Natural killer cell (primary cell): ENCODE results near the gene EI24. TPM values are rescaled to one million over a fixed set of nuclear protein-coding genes. Genes with fewer than 3 reads are reported as not detected.

Experiments used
- ATAC-seq, 3 donors: fragments of 150-1000 bp in 2 of 3; fragments of 200-7000 bp in 1 of 3; cut with Tn5 transposase; 1 replicate in 1 of 3; 2 replicates in 2 of 3; pipeline ENCODE4 v1.10.0; 2021; ENCODE audit warnings: mild to moderate bottlenecking in 2 of 3, moderate library complexity in 2 of 3
- DNase-seq, 2 donors: peaks; one replicate each; pipeline versions ENCODE4 v3.0.0 to v3.0.0-alpha.2; 2013 to 2021; ENCODE audit warnings: mixed read lengths in 1 of 2
- H3K27ac ChIP-seq: one replicate; pipeline ENCODE4 v1.5.1; 2013; ENCODE audit warnings: mild to moderate bottlenecking, low read length
- H3K27me3 ChIP-seq: one replicate; pipeline ENCODE4 v1.6.1; 2013; ENCODE audit warnings: low read length; ENCODE audit not compliant: control insufficient read depth, insufficient read depth
- H3K36me3 ChIP-seq: one replicate; pipeline ENCODE4 v1.6.1; 2013; ENCODE audit warnings: low read length; ENCODE audit not compliant: control insufficient read depth, insufficient read depth
- H3K4me1 ChIP-seq: one replicate; pipeline ENCODE4 v1.6.1; 2013; ENCODE audit warnings: low read length; ENCODE audit not compliant: control insufficient read depth, insufficient read depth
- H3K4me3 ChIP-seq: one replicate; pipeline ENCODE4 v1.5.1; 2013; ENCODE audit warnings: low read length
- H3K9me3 ChIP-seq: one replicate; pipeline ENCODE4 v1.6.1; 2013; ENCODE audit warnings: low read length; ENCODE audit not compliant: control insufficient read depth, insufficient read depth
- H3K27ac Mint-ChIP-seq, 2 donors: one replicate each; pipeline ENCODE4 v1.8.0; 2022; ENCODE audit warnings: mild to moderate bottlenecking in 2 of 2, mixed read lengths in 2 of 2, moderate library complexity in 1 of 2
- H3K27me3 Mint-ChIP-seq, 2 donors: one replicate each; pipeline ENCODE4 v1.8.0; 2022; ENCODE audit warnings: low read depth in 2 of 2, mixed read lengths in 2 of 2
- H3K36me3 Mint-ChIP-seq: one replicate; pipeline ENCODE4 v1.8.0; 2022; ENCODE audit warnings: mixed read lengths
- H3K4me1 Mint-ChIP-seq, 2 donors: one replicate each; pipeline ENCODE4 v1.8.0; 2022; ENCODE audit warnings: mixed read lengths in 2 of 2
- H3K4me3 Mint-ChIP-seq: one replicate; pipeline ENCODE4 v1.8.0; 2022; ENCODE audit warnings: mild to moderate bottlenecking, moderate library complexity, mixed read lengths
- H3K9me3 Mint-ChIP-seq, 2 donors: one replicate each; pipeline ENCODE4 v1.8.0; 2022; ENCODE audit warnings: mixed read lengths in 2 of 2
- WGBS: methylation state at CpG from one replicate; pipeline ENCODE4 v1.1.7; 2013; ENCODE audit warnings: missing lambda C conversion rate; ENCODE audit not compliant: insufficient coverage; 5-methylcytosine and 5-hydroxymethylcytosine counted together
- intact Hi-C: fragments of 100-400 bp; cut with micrococcal nuclease; formaldehyde crosslinking; loops from one replicate; pipeline ENCODE4 v1.14.2; 2022
- total RNA-seq, 4 donors: library from RNA; stranded (reverse); fragments of 120-200 nt in 1 of 4; gene quantifications; one replicate each; pipeline versions ENCODE4 v1.2.3 to v1.2.4, GENCODE V29; 2013 to 2022
- TF ChIP-seq, protein P1 (sequence below): fragments of 200-600 bp; IDR thresholded peaks from one replicate; pipeline ENCODE4 v1.8.0; 2022; ENCODE audit warnings: antibody characterized with exemption

EI24 gene
- total RNA-seq, 3 donors from 2014 or later (not counting 1 experiment from before 2014, with no cell fraction given): 19.5 to 30.0 (median 20.2) TPM

DNA sequence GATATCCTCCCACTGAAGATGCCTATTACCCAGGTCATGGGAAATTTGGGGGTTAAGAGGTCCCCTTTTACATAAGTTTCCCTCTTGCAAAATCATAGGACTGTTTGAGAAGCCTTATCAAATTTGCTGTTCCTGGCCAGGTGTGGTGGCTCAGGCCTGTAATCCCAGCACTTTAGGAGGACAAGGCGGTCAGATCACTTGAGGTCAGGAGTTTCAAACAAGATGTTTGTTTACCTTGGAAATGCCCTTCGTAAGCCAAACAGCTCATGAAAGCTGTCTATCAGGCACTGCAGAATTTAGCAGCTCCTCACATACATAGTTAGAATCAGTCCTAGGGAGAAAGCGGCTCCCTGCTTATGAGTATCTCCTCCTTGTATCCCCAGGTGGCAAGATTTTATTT, 4.9 kb upstream of the EI24 start:
- Histone ChIP-seq H3K4me3 (no peak overlapping the region), H3K4me1 (peaks cover 6% of the 10 kb centered on the region), H3K36me3 (no peaks in the 10 kb centered on the region), H3K9me3 (no peaks in the 10 kb centered on the region), H3K27ac (no peak overlapping the region), H3K27me3 (no peaks in the 10 kb centered on the region)
- WGBS: 96% methylated on average over 2 of the region's 3 CpGs
- TF ChIP-seq, protein P1, sequence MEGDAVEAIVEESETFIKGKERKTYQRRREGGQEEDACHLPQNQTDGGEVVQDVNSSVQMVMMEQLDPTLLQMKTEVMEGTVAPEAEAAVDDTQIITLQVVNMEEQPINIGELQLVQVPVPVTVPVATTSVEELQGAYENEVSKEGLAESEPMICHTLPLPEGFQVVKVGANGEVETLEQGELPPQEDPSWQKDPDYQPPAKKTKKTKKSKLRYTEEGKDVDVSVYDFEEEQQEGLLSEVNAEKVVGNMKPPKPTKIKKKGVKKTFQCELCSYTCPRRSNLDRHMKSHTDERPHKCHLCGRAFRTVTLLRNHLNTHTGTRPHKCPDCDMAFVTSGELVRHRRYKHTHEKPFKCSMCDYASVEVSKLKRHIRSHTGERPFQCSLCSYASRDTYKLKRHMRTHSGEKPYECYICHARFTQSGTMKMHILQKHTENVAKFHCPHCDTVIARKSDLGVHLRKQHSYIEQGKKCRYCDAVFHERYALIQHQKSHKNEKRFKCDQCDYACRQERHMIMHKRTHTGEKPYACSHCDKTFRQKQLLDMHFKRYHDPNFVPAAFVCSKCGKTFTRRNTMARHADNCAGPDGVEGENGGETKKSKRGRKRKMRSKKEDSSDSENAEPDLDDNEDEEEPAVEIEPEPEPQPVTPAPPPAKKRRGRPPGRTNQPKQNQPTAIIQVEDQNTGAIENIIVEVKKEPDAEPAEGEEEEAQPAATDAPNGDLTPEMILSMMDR: no peak
- DNase-seq (no peak), ATAC-seq (no peak)
- no peak overlapping the region for H3K27ac Mint-ChIP-seq
- no peaks in the 10 kb centered on the region for H3K9me3 Mint-ChIP-seq
- no peak overlapping the region for H3K4me3 Mint-ChIP-seq
- no peaks in the 10 kb centered on the region for H3K27me3 Mint-ChIP-seq
- no peaks in the 10 kb centered on the region for H3K36me3 Mint-ChIP-seq
- intact Hi-C loops: no loop called here
- H3K4me1 Mint-ChIP-seq: peaks cover 0 to 5% of the 10 kb centered on the region in 2 donors

DNA sequence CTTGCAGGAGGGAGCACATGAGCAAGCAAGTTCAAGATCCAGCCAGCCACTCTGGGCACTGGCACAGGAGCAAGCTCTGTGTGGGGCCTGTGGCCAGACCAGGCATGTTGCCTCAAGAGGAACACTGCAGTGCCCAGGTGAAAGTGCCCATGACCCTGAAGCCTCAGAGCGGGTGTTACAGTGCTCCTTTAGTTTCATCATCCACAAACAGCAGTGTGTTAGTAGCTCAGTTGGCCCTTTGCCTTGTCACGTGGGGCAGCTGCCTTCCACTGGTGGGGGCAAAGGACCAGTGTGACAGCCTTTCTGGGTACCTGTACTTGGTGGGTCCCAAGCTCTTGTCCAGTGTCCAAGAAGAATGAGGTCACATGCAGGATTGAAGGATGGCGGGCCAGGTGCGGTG, 3.0 kb upstream of the EI24 start:
- Mint-ChIP-seq H3K4me1 (peaks cover 14 to 21% of the 10 kb centered on the region in 2 donors), H3K27me3 (no peaks in the 10 kb centered on the region), H3K27ac (no peak overlapping the region), H3K4me3 (peak overlapping the region; percentile 2), H3K36me3 (no peaks in the 10 kb centered on the region), H3K9me3 (no peaks in the 10 kb centered on the region)
- no peak for ATAC-seq
- H3K4me3 ChIP-seq: no peak overlapping the region
- no peaks in the 10 kb centered on the region for H3K9me3 ChIP-seq
- intact Hi-C loops: loop anchor here (5.0 kb wide), 2 partner anchors 54 to 69 kb away; partner anchors contain the start of gene FEZ1
- H3K27ac ChIP-seq: no peak overlapping the region
- H3K27me3 ChIP-seq: no peaks in the 10 kb centered on the region
- 99% methylated on average over 4 of the region's 4 CpGs for WGBS
- no peak for DNase-seq
- H3K4me1 ChIP-seq: peaks cover 19% of the 10 kb centered on the region
- TF ChIP-seq, protein P1: no peak
- no peaks in the 10 kb centered on the region for H3K36me3 ChIP-seq

DNA sequence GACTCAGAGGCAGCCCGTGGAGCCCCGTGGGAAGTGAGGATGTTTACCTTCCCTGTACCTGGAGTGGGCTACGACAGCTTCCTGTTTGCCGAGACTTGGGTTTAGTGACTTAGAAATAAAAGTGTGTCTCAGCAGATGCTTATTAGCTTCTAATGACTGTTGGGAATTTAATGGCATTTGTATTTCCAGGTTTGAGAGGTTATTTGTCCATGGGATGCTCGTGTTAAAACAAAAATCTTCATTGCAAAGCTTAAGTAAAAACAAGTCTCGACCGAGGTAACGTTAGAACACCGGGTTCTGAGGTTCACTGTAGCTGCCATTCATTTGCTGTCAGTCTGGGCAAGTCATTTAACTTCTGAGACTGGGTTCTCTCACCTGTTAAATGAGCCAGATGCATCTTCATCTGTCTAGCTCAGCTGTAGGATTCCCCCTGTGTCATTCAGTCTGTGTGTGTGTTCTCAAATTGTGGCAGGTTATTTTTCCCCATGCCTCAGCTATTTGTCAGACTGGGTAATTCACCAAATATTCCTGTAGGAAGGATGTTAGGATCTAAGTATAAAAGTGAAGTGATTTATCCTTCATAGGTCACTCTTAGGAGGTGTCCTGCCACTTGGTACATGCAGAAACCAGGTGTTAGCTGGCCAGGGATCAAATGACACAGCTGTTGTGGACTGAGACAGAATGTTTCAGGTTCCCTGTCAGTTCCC, 791 bp downstream of the EI24 start:
- DNase-seq (peak in 1 of 2 donors; percentile 46), ATAC-seq (no peak)
- Histone ChIP-seq H3K4me1 (peaks cover 19% of the 10 kb centered on the region), H3K36me3 (peaks cover 23% of the 10 kb centered on the region), H3K27ac (peak overlapping the region; percentile 72), H3K27me3 (no peaks in the 10 kb centered on the region), H3K4me3 (peak overlapping the region; percentile 82), H3K9me3 (no peaks in the 10 kb centered on the region)
- intact Hi-C loops: loop anchor here (1.0 to 5.0 kb wide), 3 partner anchors 22 to 73 kb away; partner anchors contain the start of genes FEZ1 and STT3A
- Mint-ChIP-seq H3K27me3 (no peaks in the 10 kb centered on the region), H3K9me3 (no peaks in the 10 kb centered on the region), H3K36me3 (no peaks in the 10 kb centered on the region), H3K4me1 (peaks cover 18 to 21% of the 10 kb centered on the region in 2 donors), H3K27ac (peak overlapping the region; percentile 87 to 95), H3K4me3 (peak overlapping the region; percentile 89)
- TF ChIP-seq, protein P1: no peak
- WGBS: 1% methylated on average over 9 of the region's 9 CpGs
